ENCODE data around the gene GSN. TPM values are rescaled to one million over a fixed set of nuclear protein-coding genes. Genes with fewer than 3 reads are reported as not detected.

The GSN gene
- 1 to 10 TPM; 1.7 to 1.8 TPM for total RNA-seq

GRCh38 chr9:121267689-121268597, at the start of gene GSN:
Gene GSN, plus strand, starts transcription at chr9:121268162. Its CDS starts 33,810 bp downstream, at chr9:121301972.
- Mint-ChIP-seq H3K27ac (no peak within 1 kb of the TSS), H3K27me3 (peaks cover 18% of the 10 kb centered on the region), H3K9me3 (no peaks in the 10 kb centered on the region), H3K4me1 (peaks cover 7% of the 10 kb centered on the region), H3K36me3 (no peaks in the 10 kb centered on the region), H3K4me3 (peak within 1 kb of the TSS; percentile 63)
- DNase-seq = peak; percentile 59

- Mint-ChIP-seq H3K4me1 (peaks cover 3% of the 10 kb centered on the region), H3K9me3 (no peaks in the 10 kb centered on the region), H3K4me3 (no peak overlapping the region), H3K36me3 (peaks cover 3% of the 10 kb centered on the region), H3K27ac (no peak overlapping the region), H3K27me3 (no peaks in the 10 kb centered on the region)
- no peak for DNase-seq
Observed at GRCh38 chr9:121218357-121219027, 49.5 kb upstream of the GSN start.

GRCh38 chr9:121219530-121219929, 48.4 kb upstream of the GSN start:
- H3K27ac Mint-ChIP-seq = no peak overlapping the region
- H3K27me3 Mint-ChIP-seq = no peaks in the 10 kb centered on the region
- H3K4me3 Mint-ChIP-seq = no peak overlapping the region
- DNase-seq = no peak
- peaks cover 3% of the 10 kb centered on the region for H3K4me1 Mint-ChIP-seq
- peaks cover 3% of the 10 kb centered on the region for H3K36me3 Mint-ChIP-seq
- no peaks in the 10 kb centered on the region for H3K9me3 Mint-ChIP-seq

GRCh38 chr9:121220996-121221663, 46.8 kb upstream of the GSN start:
- no peaks in the 10 kb centered on the region for H3K27me3 Mint-ChIP-seq
- DNase-seq = no peak
- no peaks in the 10 kb centered on the region for H3K9me3 Mint-ChIP-seq
- H3K4me1 Mint-ChIP-seq = peaks cover 3% of the 10 kb centered on the region
- H3K27ac Mint-ChIP-seq = no peak overlapping the region
- H3K36me3 Mint-ChIP-seq = peaks cover 3% of the 10 kb centered on the region
- no peak overlapping the region for H3K4me3 Mint-ChIP-seq

- Mint-ChIP-seq H3K27me3 (no peaks in the 10 kb centered on the region), H3K4me3 (no peak overlapping the region), H3K9me3 (no peaks in the 10 kb centered on the region), H3K4me1 (no peaks in the 10 kb centered on the region), H3K36me3 (no peaks in the 10 kb centered on the region), H3K27ac (no peak overlapping the region)
- no peak for DNase-seq
Observed at GRCh38 chr9:121221664-121222055, 46.3 kb upstream of the GSN start.

- DNase-seq = no peak
- Mint-ChIP-seq H3K9me3 (no peaks in the 10 kb centered on the region), H3K4me1 (no peaks in the 10 kb centered on the region), H3K36me3 (no peaks in the 10 kb centered on the region), H3K4me3 (no peak overlapping the region), H3K27me3 (no peaks in the 10 kb centered on the region), H3K27ac (no peak overlapping the region)
Observed at GRCh38 chr9:121222524-121223171, 45.3 kb upstream of the GSN start.

- Mint-ChIP-seq H3K27me3 (no peaks in the 10 kb centered on the region), H3K4me3 (no peak overlapping the region), H3K4me1 (no peaks in the 10 kb centered on the region), H3K36me3 (no peaks in the 10 kb centered on the region), H3K9me3 (no peaks in the 10 kb centered on the region), H3K27ac (no peak overlapping the region)
- no peak for DNase-seq
Observed at GRCh38 chr9:121225240-121225639, 42.7 kb upstream of the GSN start.

GRCh38 chr9:121226175-121226574, 41.8 kb upstream of the GSN start:
- Mint-ChIP-seq H3K27ac (no peak overlapping the region), H3K4me1 (no peaks in the 10 kb centered on the region), H3K27me3 (no peaks in the 10 kb centered on the region), H3K9me3 (no peaks in the 10 kb centered on the region), H3K4me3 (no peak overlapping the region), H3K36me3 (no peaks in the 10 kb centered on the region)
- DNase-seq = no peak

GRCh38 chr9:121227862-121228261, 40.1 kb upstream of the GSN start:
- Mint-ChIP-seq H3K36me3 (peaks cover 3% of the 10 kb centered on the region), H3K27me3 (no peaks in the 10 kb centered on the region), H3K27ac (no peak overlapping the region), H3K4me1 (no peaks in the 10 kb centered on the region), H3K9me3 (no peaks in the 10 kb centered on the region), H3K4me3 (no peak overlapping the region)
- DNase-seq = no peak

GRCh38 chr9:121230256-121230655, 37.7 kb upstream of the GSN start:
- Mint-ChIP-seq H3K9me3 (no peaks in the 10 kb centered on the region), H3K36me3 (peaks cover 3% of the 10 kb centered on the region), H3K27ac (no peak overlapping the region), H3K4me1 (no peaks in the 10 kb centered on the region), H3K27me3 (no peaks in the 10 kb centered on the region), H3K4me3 (no peak overlapping the region)
- DNase-seq = no peak

- Mint-ChIP-seq H3K4me1 (no peaks in the 10 kb centered on the region), H3K9me3 (no peaks in the 10 kb centered on the region), H3K27ac (no peak overlapping the region), H3K27me3 (no peaks in the 10 kb centered on the region), H3K4me3 (no peak overlapping the region), H3K36me3 (peaks cover 5% of the 10 kb centered on the region)
- no peak for DNase-seq
Observed at GRCh38 chr9:121232251-121232650, 35.7 kb upstream of the GSN start.

GRCh38 chr9:121233906-121234831, 33.8 kb upstream of the GSN start:
- no peaks in the 10 kb centered on the region for H3K4me1 Mint-ChIP-seq
- no peak for DNase-seq
- no peak overlapping the region for H3K4me3 Mint-ChIP-seq
- H3K9me3 Mint-ChIP-seq = no peaks in the 10 kb centered on the region
- H3K27ac Mint-ChIP-seq = no peak overlapping the region
- no peaks in the 10 kb centered on the region for H3K27me3 Mint-ChIP-seq
- peaks cover 5% of the 10 kb centered on the region for H3K36me3 Mint-ChIP-seq

- H3K9me3 Mint-ChIP-seq = no peaks in the 10 kb centered on the region
- H3K27me3 Mint-ChIP-seq = no peaks in the 10 kb centered on the region
- no peak for DNase-seq
- no peak overlapping the region for H3K27ac Mint-ChIP-seq
- peaks cover 5% of the 10 kb centered on the region for H3K36me3 Mint-ChIP-seq
- H3K4me1 Mint-ChIP-seq = no peaks in the 10 kb centered on the region
- no peak overlapping the region for H3K4me3 Mint-ChIP-seq
Observed at GRCh38 chr9:121234832-121235161, 33.2 kb upstream of the GSN start.

GRCh38 chr9:121235512-121235911, 32.5 kb upstream of the GSN start:
- no peaks in the 10 kb centered on the region for H3K27me3 Mint-ChIP-seq
- peaks cover 5% of the 10 kb centered on the region for H3K36me3 Mint-ChIP-seq
- H3K9me3 Mint-ChIP-seq = no peaks in the 10 kb centered on the region
- no peak for DNase-seq
- no peak overlapping the region for H3K27ac Mint-ChIP-seq
- H3K4me3 Mint-ChIP-seq = no peak overlapping the region
- no peaks in the 10 kb centered on the region for H3K4me1 Mint-ChIP-seq
